Muscle of leg (tissue), 11 donors: ENCODE measurements around the gene AATK. TPM values are rescaled to one million over a fixed set of nuclear protein-coding genes. Genes with fewer than 3 reads are reported as not detected.

Source experiments
- DNase-seq: peaks from one replicate; pipeline ENCODE4 v3.0.0; 2013
- H3K27ac ChIP-seq: one replicate; pipeline ENCODE4 v1.5.1; 2013; ENCODE audit warnings: mild to moderate bottlenecking, low read length, control low read depth
- H3K27me3 ChIP-seq: one replicate; pipeline ENCODE4 v1.6.1; 2013; ENCODE audit warnings: low read length; ENCODE audit not compliant: control insufficient read depth, insufficient read depth
- H3K36me3 ChIP-seq: one replicate; pipeline ENCODE4 v1.6.1; 2013; ENCODE audit warnings: low read length; ENCODE audit not compliant: control insufficient read depth, insufficient read depth
- H3K4me1 ChIP-seq: one replicate; pipeline ENCODE4 v1.6.1; 2013; ENCODE audit warnings: low read length; ENCODE audit not compliant: control insufficient read depth, insufficient read depth
- H3K4me3 ChIP-seq: one replicate; pipeline ENCODE4 v1.5.1; 2013; ENCODE audit warnings: low read length, control low read depth
- H3K9me3 ChIP-seq: replicated peaks from 2 replicates; pipeline ENCODE4 v1.6.1; 2013; ENCODE audit warnings: low read depth, low read length; ENCODE audit not compliant: control insufficient read depth
- WGBS: methylation state at CpG from one replicate; pipeline ENCODE4 v1.1.5; 2013; ENCODE audit warnings: missing lambda C conversion rate; ENCODE audit not compliant: insufficient coverage; 5-methylcytosine and 5-hydroxymethylcytosine counted together
- polyA plus RNA-seq, 8 donors: library from polyadenylated mRNA; unstranded; fragments of 120-200 nt; gene quantifications; one replicate each; pipeline versions ENCODE4 v1.2.1 to v1.2.3, GENCODE V29; 2013; ENCODE audit warnings: inconsistent platforms in 1 of 8, low replicate concordance in 1 of 8; ENCODE audit not compliant: insufficient read length in 8 of 8, insufficient read depth in 1 of 8
- total RNA-seq: library from RNA; stranded (reverse); fragments of 120-200 nt; gene quantifications from one replicate; pipeline ENCODE4 v1.2.4, GENCODE V29; 2013

The AATK gene
- total and polyA plus RNA-seq, 9 donors = 6.3 to 18.1 (median 9.6) TPM

DNA sequence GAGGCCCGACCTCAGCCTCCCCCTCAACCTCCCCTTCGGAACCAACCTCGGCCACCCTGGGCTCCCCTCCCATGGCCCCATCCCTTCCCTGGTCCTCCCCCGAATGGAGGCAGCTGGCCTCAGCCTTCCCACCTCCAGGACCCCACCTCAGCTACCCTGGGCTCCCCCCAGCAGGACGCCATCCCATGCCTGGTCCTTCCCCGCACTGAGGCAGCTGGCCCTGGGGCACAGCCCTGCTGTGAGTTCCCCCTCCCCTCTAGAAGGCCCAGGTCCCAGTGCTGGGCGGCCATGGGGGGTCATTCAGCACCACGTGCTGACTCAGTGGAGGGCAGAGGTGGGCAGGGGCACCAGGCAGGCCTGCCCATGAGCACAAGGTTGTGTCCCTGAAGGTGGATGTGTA is 29.7 kb downstream of the AATK start:
- 69% methylated on average over 5 of the region's 8 CpGs for WGBS
- no peak for DNase-seq
- Histone ChIP-seq H3K36me3 (no peaks in the 10 kb centered on the region), H3K27me3 (no peaks in the 10 kb centered on the region), H3K9me3 (no peaks in the 10 kb centered on the region), H3K4me1 (peaks cover 8% of the 10 kb centered on the region), H3K4me3 (no peak overlapping the region), H3K27ac (no peak overlapping the region)

DNA sequence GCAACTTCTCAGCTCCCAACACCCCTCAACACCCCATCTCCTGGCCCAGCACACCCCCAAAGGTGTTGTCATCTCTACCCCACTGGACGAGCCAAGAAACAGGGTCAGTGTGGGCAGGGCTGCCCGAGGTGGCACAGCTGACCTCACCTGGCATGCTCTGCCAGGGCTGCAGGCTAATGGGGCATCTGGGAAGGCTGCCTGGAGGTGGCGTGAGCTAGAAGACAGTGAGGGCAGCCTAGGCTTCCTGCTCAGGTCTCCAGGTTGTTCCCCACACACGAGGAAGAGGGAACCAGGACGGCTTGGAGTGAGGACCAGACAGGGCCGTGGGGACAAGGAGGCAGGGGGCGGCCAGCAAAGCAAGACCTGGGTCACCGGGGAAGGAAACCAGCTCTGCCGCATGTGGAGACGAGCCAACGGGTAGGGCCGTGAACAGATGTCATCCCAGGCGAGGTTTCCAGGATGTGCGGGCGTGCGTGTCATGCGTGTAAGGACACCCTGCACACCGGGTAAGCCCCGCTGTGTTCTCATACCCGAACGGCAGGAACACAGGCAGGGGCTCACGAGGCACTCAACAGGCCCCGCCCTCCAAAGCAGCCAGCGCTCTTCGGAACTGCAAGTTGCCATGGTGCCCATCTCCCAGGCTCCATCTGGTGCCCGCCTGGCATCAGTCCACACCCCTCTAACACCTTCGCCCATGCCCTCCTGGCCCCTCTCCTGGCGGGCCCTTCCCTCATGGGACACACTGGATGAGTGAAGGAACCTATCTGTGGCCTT is 30.3 kb downstream of the AATK start:
- Histone ChIP-seq H3K27me3 (no peaks in the 10 kb centered on the region), H3K27ac (no peak overlapping the region), H3K36me3 (no peaks in the 10 kb centered on the region), H3K4me1 (peaks cover 8% of the 10 kb centered on the region), H3K9me3 (no peaks in the 10 kb centered on the region), H3K4me3 (no peak overlapping the region)
- DNase-seq = no peak
- WGBS = 73% methylated on average over 27 of the region's 28 CpGs

DNA sequence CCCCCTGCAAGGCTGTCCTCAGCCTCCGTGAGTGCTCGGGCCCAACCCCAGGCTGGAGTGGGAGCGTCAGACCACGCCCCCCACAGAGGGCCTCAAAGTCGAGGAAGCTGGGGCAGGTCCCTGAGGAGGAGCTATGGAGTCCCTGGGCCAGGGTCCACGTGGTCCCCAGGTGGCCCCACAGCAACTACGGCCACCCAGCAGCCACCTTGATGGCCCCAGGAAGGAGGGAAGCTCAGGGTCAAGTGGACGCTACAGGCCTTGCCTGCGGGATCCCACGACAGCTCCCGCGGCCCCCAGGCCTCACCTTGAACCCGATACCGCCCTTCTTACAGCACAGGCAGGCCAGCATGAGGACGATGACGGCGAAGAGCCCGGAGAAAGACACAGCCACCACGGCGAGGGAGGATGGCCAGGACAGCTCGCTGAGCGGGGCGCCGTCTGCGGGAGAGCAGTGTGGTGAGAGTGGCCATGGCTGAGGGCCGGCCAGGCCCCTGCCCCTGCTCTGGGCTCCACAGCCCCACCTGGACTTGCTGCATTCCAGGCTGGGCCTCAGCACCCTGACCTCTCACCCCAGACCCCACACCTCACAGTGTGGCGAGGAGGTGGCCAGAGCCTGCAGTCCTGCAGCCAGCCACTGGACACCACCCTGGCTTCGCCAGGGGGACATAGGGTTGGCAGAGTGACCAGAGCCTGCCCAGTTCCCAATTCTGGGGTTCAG is 31.8 kb downstream of the AATK start:
- Histone ChIP-seq H3K27ac (no peak overlapping the region), H3K4me3 (no peak overlapping the region), H3K27me3 (no peaks in the 10 kb centered on the region), H3K9me3 (no peaks in the 10 kb centered on the region), H3K4me1 (peaks cover 8% of the 10 kb centered on the region), H3K36me3 (no peaks in the 10 kb centered on the region)
- no peak for DNase-seq
- WGBS = 65% methylated on average over 19 of the region's 28 CpGs

DNA sequence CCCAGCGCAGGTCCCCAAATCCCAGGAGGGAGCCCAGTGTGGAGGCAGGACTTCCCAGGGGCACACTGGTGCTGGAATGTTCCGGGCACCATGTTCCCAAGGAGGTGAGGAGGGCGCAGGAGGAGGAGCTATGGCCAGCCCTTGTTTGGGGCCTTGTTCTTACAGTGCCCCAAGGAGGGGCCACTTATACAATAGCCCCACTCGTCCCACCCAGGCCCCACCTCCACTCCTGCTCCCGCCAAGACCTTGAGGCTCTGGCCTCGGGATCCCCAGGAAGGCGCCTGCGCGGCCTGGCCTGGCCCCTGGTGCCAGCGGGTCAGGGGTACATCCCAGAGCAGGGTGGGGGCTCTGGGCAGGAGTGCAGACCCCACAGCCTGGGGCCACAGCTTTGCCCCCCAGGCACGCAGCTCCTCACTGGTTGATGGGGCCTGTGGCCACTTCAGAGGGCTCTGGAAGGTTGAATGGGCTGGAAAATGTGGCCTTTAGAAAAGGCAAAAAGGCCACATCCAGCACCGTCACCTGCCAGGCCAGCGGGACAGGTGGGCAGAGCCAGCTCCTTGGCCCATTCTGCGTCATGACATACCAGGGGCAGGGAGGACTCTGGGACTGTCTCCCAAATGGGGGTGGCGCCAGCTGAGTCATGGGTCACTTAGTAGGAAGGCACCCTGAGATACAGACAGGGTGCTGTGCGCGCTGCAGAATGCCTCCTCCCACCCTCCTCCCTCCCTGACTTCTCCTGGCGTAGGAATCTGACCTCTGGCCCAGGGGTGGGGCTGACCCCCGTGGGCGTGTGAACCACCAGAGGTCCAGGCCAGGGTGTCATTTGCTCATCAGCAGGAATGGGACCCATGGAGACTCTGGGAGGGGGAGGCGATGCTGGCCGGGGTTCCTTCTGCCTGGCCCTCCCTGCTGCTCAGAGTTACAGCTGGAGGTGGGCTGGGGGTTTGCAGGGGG is 33.0 kb downstream of the AATK start:
- 71% methylated on average over 17 of the region's 22 CpGs for WGBS
- Histone ChIP-seq H3K27me3 (no peaks in the 10 kb centered on the region), H3K36me3 (no peaks in the 10 kb centered on the region), H3K4me1 (peaks cover 8% of the 10 kb centered on the region), H3K4me3 (no peak overlapping the region), H3K27ac (no peak overlapping the region), H3K9me3 (no peaks in the 10 kb centered on the region)
- no peak for DNase-seq

DNA sequence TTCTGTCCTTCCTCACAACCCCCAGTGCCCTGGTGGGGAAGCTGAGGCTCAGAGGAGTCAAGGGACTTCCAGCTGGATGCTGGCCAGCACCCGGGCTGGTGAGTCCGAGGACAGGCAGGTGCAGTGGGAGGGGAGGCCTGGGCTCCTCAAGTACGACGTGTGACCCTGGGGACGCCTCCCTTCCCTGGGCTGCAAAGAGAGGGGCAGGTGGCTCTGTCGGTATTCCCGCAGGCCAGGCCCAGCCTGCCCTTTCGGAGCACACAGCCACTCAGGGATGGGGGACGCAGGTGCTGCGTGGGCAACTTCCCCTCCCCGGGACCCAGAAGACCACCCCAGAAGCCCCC is 33.9 kb downstream of the AATK start:
- DNase-seq = no peak
- Histone ChIP-seq H3K36me3 (no peaks in the 10 kb centered on the region), H3K9me3 (no peaks in the 10 kb centered on the region), H3K4me1 (peaks cover 11% of the 10 kb centered on the region), H3K27me3 (no peaks in the 10 kb centered on the region), H3K27ac (no peak overlapping the region), H3K4me3 (no peak overlapping the region)
- WGBS = 42% methylated on average over 4 of the region's 11 CpGs

DNA sequence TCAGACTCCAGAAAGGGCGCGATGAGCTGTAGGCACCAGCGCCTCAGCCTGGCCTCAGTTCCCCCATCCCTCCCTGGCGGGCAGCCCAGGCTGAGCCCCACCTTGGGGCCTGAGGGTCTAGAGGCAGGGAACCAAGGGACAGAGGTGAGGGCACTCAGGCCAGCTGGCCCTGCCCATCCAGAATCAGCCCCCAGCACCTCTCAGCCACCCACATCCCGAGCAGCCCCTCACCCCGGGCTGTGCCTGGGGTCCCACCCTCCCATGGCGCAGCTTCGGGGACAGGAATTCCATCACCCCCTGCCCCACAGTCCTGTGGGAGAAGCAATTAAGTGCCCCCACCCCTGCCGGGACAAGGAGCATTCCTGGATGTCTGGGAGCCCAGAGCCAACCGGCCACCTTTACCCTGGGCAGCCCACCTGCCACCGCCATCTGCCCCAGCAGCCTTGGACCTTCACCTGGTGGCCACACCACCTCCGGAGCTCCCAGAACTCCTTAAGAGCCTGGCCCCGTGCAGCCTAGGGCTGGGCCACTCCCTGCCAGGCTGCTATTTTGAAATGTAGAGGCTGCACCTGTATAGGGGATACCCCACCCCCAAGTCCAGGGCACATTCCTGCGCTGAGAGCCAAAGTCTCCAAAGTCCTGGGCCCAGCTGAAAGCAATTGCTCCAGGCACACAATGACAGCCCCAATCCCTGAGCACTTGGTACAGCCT is 34.4 kb downstream of the AATK start:
- DNase-seq = no peak
- H3K36me3 ChIP-seq = no peaks in the 10 kb centered on the region
- WGBS = 70% methylated on average over 5 of the region's 14 CpGs
- H3K9me3 ChIP-seq = no peaks in the 10 kb centered on the region
- no peaks in the 10 kb centered on the region for H3K27me3 ChIP-seq
- H3K4me3 ChIP-seq = no peak overlapping the region
- H3K27ac ChIP-seq = no peak overlapping the region
- peaks cover 15% of the 10 kb centered on the region for H3K4me1 ChIP-seq

DNA sequence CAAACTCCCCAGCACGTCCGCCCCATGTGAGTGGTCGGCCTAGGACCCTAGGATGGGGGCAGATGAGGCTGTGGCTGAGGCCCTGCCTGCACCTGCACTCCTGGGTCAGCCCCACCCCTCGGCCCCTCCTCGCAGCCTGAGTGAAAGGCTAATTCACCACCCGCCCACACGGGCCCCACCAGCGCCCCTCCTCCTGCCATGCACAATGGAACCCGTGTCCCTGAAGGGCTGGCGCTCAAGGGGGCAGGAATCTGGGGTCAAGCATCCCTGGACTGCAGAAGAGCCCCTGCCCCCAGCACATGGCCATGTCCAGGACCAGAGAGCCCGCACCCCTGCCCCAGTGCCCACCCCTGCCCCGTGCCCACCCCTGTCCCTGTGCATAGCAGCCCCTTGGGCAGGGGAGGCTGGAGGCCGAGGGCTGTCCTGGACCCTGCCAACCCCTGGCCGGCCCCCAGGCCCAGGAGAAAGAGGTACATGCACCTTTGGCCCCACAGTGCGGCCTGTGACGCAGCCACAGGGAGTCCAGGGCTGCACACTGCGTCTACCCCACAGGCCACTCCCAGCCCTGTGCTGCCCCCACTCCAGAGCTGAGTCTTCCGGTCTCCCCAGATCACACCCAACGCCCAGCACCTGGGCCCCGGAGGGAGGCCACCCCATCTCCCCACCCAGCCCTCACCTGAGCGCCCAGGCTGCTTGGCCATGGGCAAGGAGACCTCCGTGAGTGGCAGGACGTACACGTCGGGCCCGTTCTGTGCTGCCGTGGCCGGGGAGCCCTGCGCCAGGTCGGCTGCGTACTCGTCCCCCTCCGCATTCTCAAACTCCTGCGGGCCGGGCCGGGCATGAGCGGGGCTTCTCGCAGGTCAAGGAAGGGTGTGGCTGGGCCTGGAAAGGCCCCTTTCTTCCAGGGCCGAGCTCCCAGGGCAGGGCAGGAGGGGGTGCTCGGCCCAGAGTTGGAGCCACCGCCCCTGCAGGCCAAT is 35.3 kb downstream of the AATK start:
- 82% methylated on average over 35 of the region's 41 CpGs for WGBS
- Histone ChIP-seq H3K4me1 (peaks cover 20% of the 10 kb centered on the region), H3K9me3 (no peaks in the 10 kb centered on the region), H3K27me3 (no peaks in the 10 kb centered on the region), H3K27ac (no peak overlapping the region), H3K36me3 (no peaks in the 10 kb centered on the region), H3K4me3 (no peak overlapping the region)
- no peak for DNase-seq

DNA sequence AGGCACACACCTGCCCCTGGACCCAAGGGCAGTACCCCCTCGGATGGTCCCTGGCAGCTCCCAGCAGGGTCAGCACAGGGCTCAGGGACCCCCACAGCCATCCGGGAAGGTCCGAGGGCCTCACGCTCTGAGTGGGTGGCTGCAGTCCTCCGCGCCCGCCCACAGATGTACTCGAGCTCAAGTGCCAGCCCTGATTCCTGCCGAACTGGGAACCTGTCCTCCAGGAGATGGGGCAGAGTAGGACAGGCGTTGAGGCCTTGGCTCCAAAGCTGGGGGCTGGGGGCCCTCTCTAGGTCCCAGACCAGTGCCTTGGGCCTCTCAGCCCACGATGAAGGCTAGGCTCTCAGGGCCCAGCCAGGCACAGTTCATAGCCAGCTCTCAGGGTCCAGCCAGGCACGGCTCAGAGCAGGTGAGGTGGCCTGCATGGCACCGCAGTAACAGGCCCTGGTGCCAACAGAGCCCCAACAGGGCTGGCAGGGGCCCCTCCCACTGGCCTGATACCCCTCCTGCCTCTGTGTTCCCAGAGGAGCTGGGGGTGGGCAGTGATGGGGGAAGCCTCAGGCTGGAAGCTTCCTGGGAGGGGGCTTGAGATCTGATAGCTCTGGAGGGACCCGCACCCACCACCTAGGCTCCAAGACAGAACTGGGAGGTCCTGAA is 36.2 kb downstream of the AATK start:
- peaks cover 3% of the 10 kb centered on the region for H3K36me3 ChIP-seq
- no peaks in the 10 kb centered on the region for H3K27me3 ChIP-seq
- H3K4me3 ChIP-seq = no peak overlapping the region
- no peak overlapping the region for H3K27ac ChIP-seq
- no peak for DNase-seq
- WGBS = 52% methylated on average over 10 of the region's 14 CpGs
- no peaks in the 10 kb centered on the region for H3K9me3 ChIP-seq
- H3K4me1 ChIP-seq = peaks cover 27% of the 10 kb centered on the region
